WI38 (cell line): ENCODE measurements around the gene C8G.

Experiments used
- H3K4me3 ChIP-seq: 2 replicates; pipeline ENCODE4 v1.5.1; 2011; ENCODE audit warnings: low read depth, mild to moderate bottlenecking, control low read depth, low read length
- TF ChIP-seq, protein P1 (sequence below): IDR thresholded peaks from 2 replicates; pipeline ENCODE4 v1.5.1; 2012; ENCODE audit warnings: low read depth, mild to moderate bottlenecking, control low read depth, low read length

The C8G gene

DNA sequence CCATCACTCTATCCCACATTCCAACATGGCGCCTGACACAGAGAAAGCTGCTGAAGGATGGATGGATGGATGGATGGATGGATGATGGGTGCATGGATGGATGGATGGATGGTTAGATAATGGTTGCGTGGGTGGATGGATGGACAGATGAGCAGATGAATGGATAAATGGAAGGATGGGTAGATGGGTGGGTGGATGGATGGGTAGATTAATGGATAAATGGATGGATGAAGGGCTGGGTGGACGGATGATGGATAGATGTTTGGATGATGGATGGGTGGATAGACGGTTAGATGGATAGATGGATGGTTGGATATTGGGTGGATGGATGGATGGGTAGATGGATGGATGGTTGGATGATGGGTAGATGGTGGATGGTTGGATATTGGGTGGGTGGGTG lies 11.6 kb downstream of the C8G start:
- no peak overlapping the region for H3K4me3 ChIP-seq
- TF ChIP-seq, protein P1, sequence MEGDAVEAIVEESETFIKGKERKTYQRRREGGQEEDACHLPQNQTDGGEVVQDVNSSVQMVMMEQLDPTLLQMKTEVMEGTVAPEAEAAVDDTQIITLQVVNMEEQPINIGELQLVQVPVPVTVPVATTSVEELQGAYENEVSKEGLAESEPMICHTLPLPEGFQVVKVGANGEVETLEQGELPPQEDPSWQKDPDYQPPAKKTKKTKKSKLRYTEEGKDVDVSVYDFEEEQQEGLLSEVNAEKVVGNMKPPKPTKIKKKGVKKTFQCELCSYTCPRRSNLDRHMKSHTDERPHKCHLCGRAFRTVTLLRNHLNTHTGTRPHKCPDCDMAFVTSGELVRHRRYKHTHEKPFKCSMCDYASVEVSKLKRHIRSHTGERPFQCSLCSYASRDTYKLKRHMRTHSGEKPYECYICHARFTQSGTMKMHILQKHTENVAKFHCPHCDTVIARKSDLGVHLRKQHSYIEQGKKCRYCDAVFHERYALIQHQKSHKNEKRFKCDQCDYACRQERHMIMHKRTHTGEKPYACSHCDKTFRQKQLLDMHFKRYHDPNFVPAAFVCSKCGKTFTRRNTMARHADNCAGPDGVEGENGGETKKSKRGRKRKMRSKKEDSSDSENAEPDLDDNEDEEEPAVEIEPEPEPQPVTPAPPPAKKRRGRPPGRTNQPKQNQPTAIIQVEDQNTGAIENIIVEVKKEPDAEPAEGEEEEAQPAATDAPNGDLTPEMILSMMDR: no peak

DNA sequence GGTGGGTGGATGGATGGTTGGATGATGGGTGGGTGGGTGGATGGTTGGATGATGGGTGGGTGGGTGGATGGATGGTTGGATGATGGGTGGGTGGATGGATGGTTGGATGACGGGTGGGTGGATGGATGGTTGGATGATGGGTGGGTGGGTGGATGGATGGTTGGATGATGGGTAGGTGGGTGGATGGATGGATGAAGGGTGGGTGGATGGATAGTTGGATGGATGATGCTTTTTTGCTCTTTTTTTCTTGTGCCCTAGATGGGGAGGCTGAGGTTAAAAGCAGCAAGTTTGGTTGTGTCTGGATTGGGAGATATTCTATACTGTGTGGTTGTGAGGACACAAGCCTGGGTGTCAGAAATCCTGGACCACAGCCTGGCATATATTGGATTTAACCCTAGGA lies 12.4 kb downstream of the C8G start:
- TF ChIP-seq, protein P1: no peak
- no peak overlapping the region for H3K4me3 ChIP-seq

DNA sequence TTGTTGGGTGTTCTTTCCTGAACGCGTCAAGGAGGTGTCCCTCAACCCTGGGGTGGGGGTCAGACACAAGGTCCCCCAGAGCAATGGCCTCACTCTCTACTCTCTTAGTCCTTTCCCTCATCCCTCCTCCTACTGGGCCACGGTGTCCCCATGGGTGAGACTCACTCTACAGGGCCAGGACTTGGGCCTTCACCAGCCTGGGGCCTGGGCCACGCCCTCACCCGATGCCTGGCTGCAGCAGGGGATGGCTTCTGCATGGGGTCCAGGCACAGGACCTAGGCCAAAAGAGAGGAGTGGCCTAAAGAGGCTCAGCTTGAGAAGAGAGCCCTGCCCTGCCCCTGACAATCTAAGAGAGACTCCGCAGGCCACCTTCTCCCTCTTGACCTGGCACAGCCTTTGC lies 12.9 kb downstream of the C8G start:
- no peak overlapping the region for H3K4me3 ChIP-seq
- TF ChIP-seq, protein P1: no peak

DNA sequence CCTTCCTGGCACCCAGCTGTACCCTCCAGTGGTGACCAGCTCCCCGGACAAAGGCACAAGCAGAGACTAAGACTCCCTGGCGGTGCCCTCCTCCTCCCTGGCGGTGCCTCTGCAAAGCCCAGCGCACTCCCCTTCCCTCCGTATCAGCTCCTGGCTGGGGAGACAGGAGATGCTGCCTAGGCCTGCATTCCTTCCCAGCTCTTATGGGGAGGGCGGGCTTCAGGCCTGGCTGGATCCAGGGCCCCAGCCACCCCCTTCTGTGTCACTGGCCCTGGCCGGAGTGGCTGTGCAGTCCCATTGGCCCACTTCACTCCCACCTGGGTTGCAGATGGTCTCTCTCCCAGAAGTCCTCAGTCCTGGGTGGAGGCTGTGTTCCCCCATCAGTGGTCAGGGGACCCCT lies 13.4 kb downstream of the C8G start:
- no peak overlapping the region for H3K4me3 ChIP-seq
- TF ChIP-seq, protein P1: no peak

DNA sequence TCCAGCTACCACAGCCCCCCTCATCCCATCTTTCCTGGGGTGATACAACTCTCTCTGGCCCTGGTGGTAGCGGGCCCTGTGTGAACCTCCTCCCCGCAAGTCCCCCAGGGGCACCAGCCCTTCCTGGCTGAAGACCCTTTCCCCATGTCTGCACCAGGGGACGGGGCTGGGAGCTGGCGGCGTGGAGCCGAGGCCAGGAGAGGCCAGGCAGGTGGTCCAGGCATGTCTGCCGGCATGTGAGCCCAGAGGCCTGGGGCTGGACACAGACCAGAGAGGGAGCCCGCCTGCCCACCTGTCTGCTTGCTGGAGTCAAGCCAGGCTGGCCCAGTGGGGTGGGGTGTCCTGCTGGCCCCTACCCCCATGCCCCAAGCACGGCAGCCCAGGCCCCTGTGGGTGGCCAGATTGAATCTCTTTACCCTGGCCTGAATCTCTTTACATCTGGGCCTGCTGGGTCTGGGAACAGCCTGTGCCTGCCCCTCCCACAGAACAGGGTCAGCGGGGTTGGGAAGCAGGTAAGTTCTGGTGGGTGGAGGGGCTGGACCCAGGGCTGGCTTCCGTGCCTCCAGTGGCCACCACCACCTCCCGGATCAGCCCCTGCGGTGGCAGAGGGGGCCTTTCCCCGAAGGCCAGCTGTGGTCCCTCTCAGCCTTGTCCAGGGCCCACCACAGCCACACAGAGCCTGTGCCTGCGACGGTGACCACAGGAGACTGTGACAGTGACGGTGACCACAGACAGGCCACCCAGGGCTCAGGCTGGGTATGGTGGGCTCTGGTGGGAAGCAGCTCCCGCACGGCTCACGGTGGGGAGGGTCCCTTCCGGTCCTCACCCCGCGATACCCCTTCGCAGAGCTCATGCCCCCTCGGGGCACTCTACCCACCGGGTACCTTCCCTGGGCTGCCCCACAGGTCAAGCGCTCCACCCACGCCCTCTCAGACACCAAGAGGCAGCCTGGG lies 14.1 kb downstream of the C8G start:
- no peak overlapping the region for H3K4me3 ChIP-seq
- TF ChIP-seq, protein P1: no peak

DNA sequence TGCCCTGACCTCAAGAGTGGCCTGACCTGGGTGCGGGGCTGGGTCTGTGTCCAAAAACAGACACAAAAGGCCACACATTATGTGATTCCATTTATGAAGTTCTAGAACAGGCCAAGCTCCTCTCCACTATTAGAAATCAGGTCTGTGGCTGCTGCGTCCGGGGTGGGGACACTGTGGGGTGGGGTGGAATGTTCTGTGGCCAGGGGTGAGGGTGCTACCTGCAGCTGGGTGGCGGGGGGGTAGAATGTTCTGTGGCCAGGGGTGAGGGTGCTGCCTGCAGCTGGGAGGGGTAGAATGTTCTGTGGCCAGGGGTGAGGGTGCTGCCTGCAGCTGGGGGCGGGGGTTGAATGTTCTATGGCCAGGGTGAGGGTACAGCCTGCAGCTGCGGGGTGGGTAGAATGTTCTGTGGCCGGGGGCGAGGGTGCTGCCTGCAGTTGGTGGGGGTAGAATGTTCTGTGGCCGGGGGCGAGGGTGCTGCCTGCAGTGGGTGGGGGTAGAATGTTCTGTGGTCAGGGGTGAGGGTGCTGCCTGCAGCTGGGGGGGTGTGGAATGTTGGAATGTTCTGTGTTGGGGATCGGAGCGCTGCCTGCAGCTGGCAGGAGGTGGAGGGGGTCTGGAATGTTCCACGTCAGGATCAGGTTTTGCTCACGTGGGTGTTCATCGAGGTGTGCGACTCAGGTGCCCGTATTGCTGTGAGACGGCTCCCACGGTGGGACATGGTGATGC lies 15.3 kb downstream of the C8G start:
- TF ChIP-seq, protein P1: no peak
- H3K4me3 ChIP-seq: no peak overlapping the region

DNA sequence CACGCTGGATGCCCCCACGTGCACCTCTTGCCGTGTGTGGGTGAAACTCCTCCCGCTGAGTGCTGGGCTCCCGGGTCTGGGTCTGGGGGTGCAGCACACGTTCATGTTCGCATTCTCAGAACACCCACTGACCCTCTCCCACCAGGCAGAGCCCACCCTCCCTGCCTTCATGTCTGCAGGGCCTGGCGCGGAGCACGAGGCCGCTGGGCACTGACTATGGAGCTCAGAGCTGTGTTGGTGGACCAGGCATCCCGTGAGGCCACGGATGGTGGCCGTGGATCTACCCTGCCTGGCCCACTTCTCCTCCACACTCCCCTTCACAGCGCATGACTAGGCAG lies 15.9 kb downstream of the C8G start:
- TF ChIP-seq, protein P1: no peak
- H3K4me3 ChIP-seq: no peak overlapping the region
